IPS-18a (cell line): Measurements from ENCODE around the gene PDE4DIP.
"Not testable (repeated sequence)": the region's sequence is repeated elsewhere in the genome, so short reads cannot be mapped to it uniquely, and the experiment has no call there.

Experiments used
- H3K27ac ChIP-seq: one replicate; pipeline ENCODE4 v1.5.1; 2013; ENCODE audit warnings: low read length
- H3K27me3 ChIP-seq: one replicate; pipeline ENCODE4 v1.6.1; 2013; ENCODE audit warnings: mild to moderate bottlenecking, low read length; ENCODE audit not compliant: control insufficient read depth, insufficient read depth
- H3K36me3 ChIP-seq: one replicate; pipeline ENCODE4 v1.6.1; 2013; ENCODE audit warnings: low read depth, low read length; ENCODE audit not compliant: control insufficient read depth
- H3K4me1 ChIP-seq: one replicate; pipeline ENCODE4 v1.6.1; 2013; ENCODE audit warnings: low read depth, low read length; ENCODE audit not compliant: control insufficient read depth
- H3K4me3 ChIP-seq: one replicate; pipeline ENCODE4 v1.5.1; 2013; ENCODE audit warnings: low read length
- H3K9ac ChIP-seq: one replicate; pipeline ENCODE4 v1.6.1; 2013; ENCODE audit warnings: mild to moderate bottlenecking, low read length, moderate library complexity
- H3K9me3 ChIP-seq: one replicate; pipeline ENCODE4 v1.6.1; 2013; ENCODE audit warnings: low read depth, low read length; ENCODE audit not compliant: control insufficient read depth

PDE4DIP gene

DNA sequence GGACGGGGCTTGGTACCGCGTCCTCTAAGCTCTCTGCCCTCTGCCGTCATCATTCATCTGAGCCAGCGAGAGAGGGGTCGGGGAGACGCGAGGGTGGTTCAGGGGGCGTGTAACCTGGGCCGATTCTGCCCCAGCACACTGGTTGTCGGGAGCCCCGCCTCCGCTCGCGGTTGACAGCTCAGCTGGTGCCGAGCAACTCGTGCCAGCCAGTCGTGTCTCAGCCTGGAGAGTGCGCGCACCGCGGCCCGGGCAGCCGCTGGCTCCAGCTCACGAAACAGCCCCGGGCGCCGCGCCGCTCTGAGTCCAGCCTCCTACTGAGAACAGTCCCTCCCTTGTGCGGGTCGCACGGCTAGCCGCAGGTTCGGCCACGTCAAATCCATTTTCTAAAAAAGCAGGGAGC, at the start of gene PDE4DIP:
TSS of gene PDE4DIP (plus strand) at position 209 of the 400 bp plus-strand sequence. CDS start 347 bp downstream, outside the sequence.
- not testable (repeated sequence) for H3K4me3 ChIP-seq, H3K27ac ChIP-seq, H3K27me3 ChIP-seq, H3K4me1 ChIP-seq, H3K9me3 ChIP-seq, H3K9ac ChIP-seq, H3K36me3 ChIP-seq

DNA sequence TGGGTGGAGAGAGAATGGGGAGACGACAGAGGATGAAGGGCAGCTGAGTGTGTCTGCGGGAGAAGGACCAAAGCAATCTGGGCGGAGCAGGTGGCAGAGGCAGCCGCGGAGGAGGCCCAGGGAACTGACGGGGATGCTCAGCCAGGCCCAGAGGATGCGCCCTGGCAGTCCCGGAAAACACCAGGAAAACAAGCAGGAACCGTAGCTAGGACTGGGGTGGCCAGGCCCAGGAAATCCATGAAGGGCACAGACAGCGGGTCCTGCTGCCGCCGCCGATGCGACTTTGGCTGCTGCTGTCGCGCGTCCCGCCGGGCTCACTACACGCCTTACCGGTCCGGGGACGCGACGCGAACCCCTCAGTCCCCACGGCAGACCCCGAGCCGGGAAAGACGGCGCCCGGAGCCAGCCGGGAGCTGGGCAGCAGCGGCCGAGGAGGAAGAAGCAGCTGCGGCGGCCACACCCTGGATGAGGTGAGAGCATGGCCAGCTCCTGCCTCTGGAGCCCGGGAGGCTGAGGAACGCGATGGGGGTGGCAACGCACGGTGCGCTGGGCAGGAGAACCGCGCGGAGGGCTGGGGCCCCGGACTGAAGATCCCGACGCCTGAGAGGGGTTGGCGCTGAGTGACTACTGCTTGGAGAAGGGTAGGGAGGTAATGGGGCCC, 35.8 kb upstream of the PDE4DIP start:
- H3K36me3 ChIP-seq, H3K9ac ChIP-seq, H3K27me3 ChIP-seq, H3K4me1 ChIP-seq, H3K9me3 ChIP-seq, H3K27ac ChIP-seq, H3K4me3 ChIP-seq: not testable (repeated sequence)

DNA sequence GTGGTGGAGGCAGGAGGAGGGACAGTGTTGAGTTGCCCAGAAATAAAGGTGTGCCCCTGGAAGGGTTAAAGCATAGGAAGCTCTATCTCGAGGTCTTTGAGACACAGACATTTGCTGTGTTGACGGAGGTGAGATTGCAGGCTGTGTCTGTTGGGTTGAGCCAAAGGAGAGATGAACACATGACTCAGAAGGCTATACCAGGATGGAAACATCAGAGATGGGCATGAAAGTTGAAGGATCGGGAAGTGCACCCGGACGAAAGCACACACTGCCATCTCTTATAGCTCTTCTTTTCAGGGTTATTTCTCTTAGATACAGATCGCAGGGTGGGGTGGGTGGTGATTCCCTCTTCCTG, 35.3 kb upstream of the PDE4DIP start:
- H3K36me3 ChIP-seq, H3K27me3 ChIP-seq, H3K9me3 ChIP-seq, H3K27ac ChIP-seq, H3K9ac ChIP-seq, H3K4me1 ChIP-seq, H3K4me3 ChIP-seq: not testable (repeated sequence)

DNA sequence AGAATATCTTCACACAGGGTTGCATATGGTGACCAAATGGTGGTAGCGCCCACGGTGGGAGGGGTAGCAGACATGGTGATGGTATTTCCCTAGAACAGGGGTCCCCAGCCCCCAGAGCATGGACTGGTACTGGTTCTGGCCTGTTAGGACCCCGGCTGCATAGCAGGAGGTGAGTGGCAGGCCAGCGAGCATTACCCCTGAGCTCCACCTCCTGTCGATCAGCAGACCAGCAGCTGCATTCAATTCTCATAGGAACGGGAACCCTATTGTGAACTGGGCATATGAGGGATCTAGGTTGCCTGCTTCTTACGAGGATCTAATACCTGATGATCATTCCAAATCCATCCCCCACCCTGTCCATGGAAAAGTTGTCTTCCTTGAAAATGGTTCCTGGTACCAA, 22.0 kb upstream of the PDE4DIP start:
- not testable (repeated sequence) for H3K9me3 ChIP-seq, H3K27me3 ChIP-seq, H3K36me3 ChIP-seq, H3K27ac ChIP-seq, H3K9ac ChIP-seq, H3K4me3 ChIP-seq, H3K4me1 ChIP-seq

DNA sequence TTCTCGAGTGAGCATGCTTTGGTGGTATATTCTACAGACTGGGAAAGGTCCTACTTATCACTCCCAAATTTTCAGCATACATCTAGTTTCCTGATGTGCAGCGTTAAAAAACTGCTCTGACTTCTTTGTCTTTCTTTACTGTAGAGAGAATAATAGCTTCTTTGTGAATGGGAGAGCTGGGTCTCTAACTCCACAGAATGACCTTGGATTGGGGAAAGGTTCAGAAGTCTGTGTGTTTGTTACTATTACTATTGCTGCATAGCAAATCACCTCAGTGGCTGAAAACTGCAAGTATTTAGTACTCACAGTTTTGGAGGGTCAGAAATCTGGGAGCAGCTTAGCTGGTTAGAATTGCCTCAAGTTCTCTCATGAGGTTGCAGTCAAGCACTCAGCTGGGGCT, 20.4 kb upstream of the PDE4DIP start:
- H3K4me1 ChIP-seq: not testable (repeated sequence)

DNA sequence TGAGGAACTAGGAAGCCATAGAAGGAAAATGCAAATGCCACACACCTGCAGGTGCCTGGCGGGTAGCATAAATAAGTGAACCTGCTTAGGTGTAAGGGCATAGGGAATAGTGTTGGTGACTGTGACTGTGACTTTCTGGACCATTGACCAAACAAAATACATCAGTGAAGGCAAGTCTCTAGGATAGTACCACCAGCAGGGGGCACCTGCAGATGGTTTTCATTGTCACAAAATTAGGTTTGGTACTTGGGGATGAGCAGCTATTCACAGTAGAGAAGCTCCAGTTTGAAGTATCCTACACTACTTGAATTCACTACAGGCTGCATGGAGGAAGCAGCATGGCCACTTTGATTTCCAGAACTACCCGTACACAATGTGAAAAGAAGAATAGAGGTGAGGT, 19.2 kb upstream of the PDE4DIP start:
- H3K9ac ChIP-seq, H3K36me3 ChIP-seq, H3K27me3 ChIP-seq, H3K4me3 ChIP-seq, H3K27ac ChIP-seq, H3K9me3 ChIP-seq, H3K4me1 ChIP-seq: not testable (repeated sequence)

More for the DNA sequence above, 20.4 kb upstream of the PDE4DIP start:
- not testable (repeated sequence) for H3K27ac ChIP-seq, H3K9ac ChIP-seq, H3K9me3 ChIP-seq, H3K36me3 ChIP-seq, H3K4me3 ChIP-seq, H3K27me3 ChIP-seq

DNA sequence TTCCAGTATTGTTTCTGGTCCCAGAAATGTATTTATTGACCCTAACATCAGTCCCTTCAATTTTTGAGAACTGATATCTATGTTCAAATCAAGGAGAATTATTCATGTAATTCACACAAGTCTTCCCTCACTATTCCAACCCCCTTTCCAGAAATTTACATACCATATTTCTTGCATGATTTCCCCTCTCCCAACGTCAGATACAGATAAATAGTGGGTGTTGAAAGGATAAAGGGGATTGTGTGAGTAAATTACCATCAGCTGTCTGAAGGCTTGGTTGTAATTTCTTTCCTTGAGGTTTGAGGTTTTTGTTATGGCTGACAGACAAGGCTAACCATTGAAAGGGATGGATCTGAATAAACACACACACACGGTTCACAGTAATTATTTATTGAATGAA, 15.7 kb upstream of the PDE4DIP start:
- not testable (repeated sequence) for H3K27ac ChIP-seq, H3K4me3 ChIP-seq, H3K4me1 ChIP-seq, H3K36me3 ChIP-seq, H3K27me3 ChIP-seq, H3K9me3 ChIP-seq, H3K9ac ChIP-seq

DNA sequence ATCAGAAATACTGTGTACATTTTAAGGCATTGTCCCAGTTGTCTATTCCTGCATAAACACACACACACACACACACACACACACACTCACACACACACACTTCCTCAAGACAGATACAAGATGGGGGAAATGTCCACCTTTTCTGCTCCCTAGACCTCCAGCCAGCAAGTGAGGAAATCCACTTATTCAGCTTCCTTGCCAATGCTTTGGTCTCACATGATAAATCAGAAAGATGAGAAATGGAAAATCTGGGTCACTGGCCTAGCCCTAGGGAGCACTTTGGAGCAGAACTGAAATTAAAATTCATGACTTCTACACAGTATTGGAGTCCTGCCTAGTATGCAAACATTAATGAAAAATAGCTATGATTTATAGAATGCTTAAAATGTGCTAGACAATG, 15.3 kb upstream of the PDE4DIP start:
- H3K9me3 ChIP-seq, H3K4me3 ChIP-seq, H3K27ac ChIP-seq, H3K4me1 ChIP-seq, H3K27me3 ChIP-seq, H3K36me3 ChIP-seq, H3K9ac ChIP-seq: not testable (repeated sequence)

DNA sequence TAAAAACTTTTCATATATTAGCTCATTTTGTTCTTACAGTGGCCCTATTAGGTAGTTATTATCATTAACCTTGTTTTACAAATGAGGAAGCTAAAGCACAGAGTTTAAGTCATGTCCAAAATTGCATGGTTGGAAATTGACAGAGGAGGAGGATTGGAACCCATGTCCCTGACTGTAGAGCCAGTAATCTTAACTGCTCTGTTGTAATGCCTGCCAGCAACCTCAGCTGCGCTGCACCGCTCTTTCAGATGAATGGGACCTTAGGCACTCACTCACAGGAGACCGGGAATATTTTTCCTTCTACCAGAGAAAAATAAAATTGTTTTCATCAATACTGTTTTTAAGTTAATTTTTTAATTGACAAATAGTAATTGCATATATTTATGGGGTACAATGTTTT, 14.9 kb upstream of the PDE4DIP start:
- not testable (repeated sequence) for H3K9me3 ChIP-seq, H3K4me3 ChIP-seq, H3K9ac ChIP-seq, H3K27ac ChIP-seq, H3K36me3 ChIP-seq, H3K27me3 ChIP-seq, H3K4me1 ChIP-seq

DNA sequence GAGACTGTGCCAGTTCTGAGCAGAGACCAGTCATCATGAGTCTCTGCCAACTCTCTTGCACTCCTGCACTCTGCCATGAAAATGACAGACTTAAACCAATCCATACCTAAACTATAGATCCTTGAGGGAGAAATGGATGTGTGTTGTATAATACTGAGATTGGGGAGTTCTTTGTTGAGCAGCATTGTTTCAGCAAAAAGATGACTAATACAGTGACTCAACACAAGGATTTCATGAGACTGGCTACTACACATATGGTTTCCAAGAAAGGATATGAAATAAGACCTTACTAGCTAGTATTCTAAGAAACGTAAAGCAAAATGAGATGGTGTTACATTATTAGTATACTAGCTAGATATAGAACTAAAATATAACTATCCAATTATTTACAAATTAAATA, 3.0 kb upstream of the PDE4DIP start:
- H3K9me3 ChIP-seq, H3K36me3 ChIP-seq, H3K27ac ChIP-seq, H3K4me3 ChIP-seq, H3K4me1 ChIP-seq, H3K9ac ChIP-seq, H3K27me3 ChIP-seq: not testable (repeated sequence)

DNA sequence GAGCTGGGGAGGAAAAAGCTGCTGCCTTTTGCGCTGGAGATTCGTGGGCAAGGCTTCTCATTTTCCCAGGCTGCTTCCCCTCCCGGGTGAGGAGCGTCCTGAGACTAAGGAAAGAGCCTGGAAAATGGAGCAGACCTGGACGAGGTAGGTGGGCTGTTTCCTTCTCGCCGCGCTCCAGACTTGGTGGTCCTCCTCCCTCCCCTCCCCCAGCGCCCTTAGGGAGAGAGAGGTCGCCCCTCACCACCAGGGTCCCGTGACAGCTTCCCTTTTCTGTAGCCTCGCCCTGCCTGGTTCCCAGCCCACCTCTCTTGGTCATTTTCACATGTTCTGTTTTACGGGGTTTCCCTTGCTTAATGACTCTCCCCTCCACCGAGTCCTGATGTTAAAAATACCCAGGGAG, 423 bp downstream of the PDE4DIP start:
- not testable (repeated sequence) for H3K36me3 ChIP-seq, H3K27ac ChIP-seq, H3K27me3 ChIP-seq, H3K4me3 ChIP-seq, H3K9me3 ChIP-seq, H3K9ac ChIP-seq, H3K4me1 ChIP-seq

DNA sequence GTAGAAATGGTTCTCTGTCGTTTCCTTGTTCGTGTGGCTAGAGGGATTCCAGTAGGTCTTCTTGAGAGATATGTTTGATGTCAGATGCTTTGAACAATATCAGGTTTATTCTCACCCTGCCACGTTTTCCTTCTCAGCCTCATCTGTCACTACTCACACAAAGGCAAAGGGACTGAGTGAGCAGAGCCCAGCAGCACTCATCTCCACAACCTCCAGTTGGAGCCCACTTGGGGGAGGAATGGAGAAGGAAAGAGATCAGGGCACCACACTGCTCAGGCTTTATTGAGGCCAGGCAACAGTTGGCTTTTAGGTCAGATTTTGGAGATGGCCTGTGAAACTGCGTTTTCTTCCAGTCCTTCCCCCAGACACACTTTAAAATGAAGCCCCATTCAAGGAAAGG, 840 bp downstream of the PDE4DIP start:
- H3K27ac ChIP-seq, H3K27me3 ChIP-seq, H3K36me3 ChIP-seq, H3K4me3 ChIP-seq, H3K9ac ChIP-seq, H3K9me3 ChIP-seq, H3K4me1 ChIP-seq: not testable (repeated sequence)

DNA sequence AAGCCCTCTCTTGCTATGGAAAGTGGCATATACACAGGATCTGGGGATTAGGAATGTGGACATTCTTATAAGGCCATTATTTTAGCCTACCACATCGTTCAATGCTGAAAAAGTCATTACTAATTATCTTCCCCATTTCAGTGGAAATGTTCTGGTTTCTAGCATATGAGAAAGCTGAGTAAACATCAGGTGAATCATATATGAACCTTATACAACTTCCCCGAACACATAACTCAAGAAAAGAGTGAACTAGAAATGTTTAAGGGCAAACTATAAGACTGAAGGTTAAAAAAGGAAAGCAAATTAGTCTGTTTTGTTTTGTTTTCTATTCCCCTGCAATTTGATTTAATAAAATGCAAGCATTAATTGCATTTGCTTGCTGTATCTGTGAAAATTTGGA, 6.1 kb downstream of the PDE4DIP start:
- H3K4me3 ChIP-seq, H3K9ac ChIP-seq, H3K27me3 ChIP-seq, H3K9me3 ChIP-seq, H3K4me1 ChIP-seq, H3K36me3 ChIP-seq, H3K27ac ChIP-seq: not testable (repeated sequence)
